Mucosa of descending colon (tissue), 3 donors: Measurements from ENCODE around the gene CBLIF. TPM values are rescaled to one million over a fixed set of nuclear protein-coding genes. Genes with fewer than 3 reads are reported as not detected.

ENCODE experiments used
- ATAC-seq: fragments of 200-7000 bp; cut with Tn5 transposase; one replicate; pipeline ENCODE4 v1.9.1; 2020; ENCODE audit warnings: mild to moderate bottlenecking, moderate library complexity
- DNase-seq, 3 donors: peaks; one replicate each; pipeline ENCODE4 v3.0.0-alpha.2; 2020
- H3K36me3 ChIP-seq: fragments of 200-600 bp; one replicate; pipeline ENCODE4 v1.8.0; 2021; ENCODE audit warnings: low read depth, mild to moderate bottlenecking
- H3K4me1 ChIP-seq: fragments of 200-600 bp; one replicate; pipeline ENCODE4 v1.8.0; 2021; ENCODE audit warnings: low read depth, mild to moderate bottlenecking
- H3K4me3 ChIP-seq: fragments of 200-600 bp; one replicate; pipeline ENCODE4 v1.8.0; 2021; ENCODE audit warnings: mild to moderate bottlenecking
- H3K9me3 ChIP-seq: fragments of 200-600 bp; one replicate; pipeline ENCODE4 v1.8.0; 2021; ENCODE audit warnings: mild to moderate bottlenecking
- CTCF ChIP-seq: fragments of 200-600 bp; IDR thresholded peaks from one replicate; pipeline ENCODE4 v1.8.0; 2022; ENCODE audit warnings: antibody characterized with exemption, mild to moderate bottlenecking
- intact Hi-C, 2 donors: fragments of 100-400 bp; cut with DNase I in 1 of 2; cut with micrococcal nuclease in 1 of 2; formaldehyde crosslinking; loops; one replicate each; pipeline versions ENCODE4 v1.11.0 to v1.11.1; 2022; cut with DNase I, micrococcal nuclease
- total RNA-seq, 3 donors: library from RNA; stranded (reverse); fragmentation: NEBNext Ultra II Directional in 2 of 3; extraction: Animal tissue kit (Norgen Biotek cat#: 25700) in 2 of 3; gene quantifications; one replicate each; pipeline versions ENCODE4 v1.2.1 to v1.2.4, GENCODE V29; 2021 to 2023
- donor health status: DM: no; HTN: no; CAD: no; lungs with moderate emphysema.
- donor health status: DM: no; HTN: no; CAD: no.
- donor health status: DM: no; HTN: yes; CAD: no.

The CBLIF gene
- total RNA-seq, 3 donors from 2014 or later = 0.49 to 0.63 TPM; not detected in 1

DNA sequence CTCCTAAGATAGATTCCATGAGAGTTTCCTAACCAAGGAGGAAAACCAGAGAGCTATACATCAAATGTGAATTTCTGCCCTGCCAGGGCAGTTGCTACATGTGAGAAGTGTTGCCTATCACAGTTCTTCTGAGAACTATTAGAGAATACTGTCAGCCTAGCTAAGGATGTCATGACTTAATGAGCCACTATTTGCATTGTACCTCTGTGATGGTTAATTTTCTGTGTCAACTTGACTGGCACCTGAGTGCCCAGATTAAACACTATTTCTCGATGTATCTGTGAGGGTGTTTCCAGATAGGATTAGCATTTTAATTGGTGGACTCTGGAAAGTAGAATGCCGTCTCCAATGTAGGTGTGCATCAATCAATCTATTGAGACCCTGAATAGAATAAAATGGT, 22.6 kb upstream of the CBLIF start:
- no peak for DNase-seq
- ATAC-seq = no peak
- H3K9me3 ChIP-seq = no peaks in the 10 kb centered on the region
- no peaks in the 10 kb centered on the region for H3K36me3 ChIP-seq
- H3K4me1 ChIP-seq = no peaks in the 10 kb centered on the region
- no peak for TF ChIP-seq CTCF
- no peak overlapping the region for H3K4me3 ChIP-seq
- intact Hi-C loops = no loop called here

DNA sequence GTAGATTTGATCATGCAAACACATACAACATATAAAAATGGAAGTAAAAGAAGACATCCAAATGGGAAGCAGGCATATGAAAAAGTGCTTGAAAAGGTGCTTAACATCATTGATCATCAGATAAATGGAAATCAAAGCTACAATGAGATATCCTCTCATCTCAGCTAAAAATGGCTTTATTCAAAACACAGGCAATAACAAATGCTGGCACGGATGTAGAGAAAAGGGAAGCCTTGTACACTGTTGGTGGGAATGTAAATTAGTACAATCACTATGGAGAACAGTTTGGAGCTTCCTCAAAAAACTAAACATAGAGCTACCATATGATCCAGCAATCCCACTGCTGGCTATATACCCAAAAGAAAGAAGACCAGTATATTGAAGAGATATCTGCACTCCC, 21.5 kb upstream of the CBLIF start:
- Histone ChIP-seq H3K36me3 (no peaks in the 10 kb centered on the region), H3K9me3 (no peaks in the 10 kb centered on the region), H3K4me3 (no peak overlapping the region), H3K4me1 (no peaks in the 10 kb centered on the region)
- TF ChIP-seq CTCF = no peak
- intact Hi-C loops = no loop called here
- no peak for DNase-seq
- ATAC-seq = no peak

GRCh38 chr11:59866397-59866796, 21.1 kb upstream of the CBLIF start, which contains the start of gene TCN1:
Gene TCN1 (minus strand): TSS chr11:59866487. CDS start chr11:59866470, 17 bp downstream.
- intact Hi-C loops = no loop called here
- no peak for DNase-seq
- no peak for TF ChIP-seq CTCF
- Histone ChIP-seq H3K4me3 (no peak within 1 kb of the TSS), H3K4me1 (no peaks in the 10 kb centered on the region), H3K9me3 (no peaks in the 10 kb centered on the region), H3K36me3 (no peaks in the 10 kb centered on the region)
- ATAC-seq = peak; percentile 72

- no peak overlapping the region for H3K4me3 ChIP-seq
- H3K36me3 ChIP-seq = no peaks in the 10 kb centered on the region
- DNase-seq (no peak), ATAC-seq (no peak)
- no peaks in the 10 kb centered on the region for H3K9me3 ChIP-seq
- H3K4me1 ChIP-seq = no peaks in the 10 kb centered on the region
- intact Hi-C loops = no loop called here
- no peak for TF ChIP-seq CTCF
Observed at GRCh38 chr11:59865031-59865430, 19.7 kb upstream of the CBLIF start.

DNA sequence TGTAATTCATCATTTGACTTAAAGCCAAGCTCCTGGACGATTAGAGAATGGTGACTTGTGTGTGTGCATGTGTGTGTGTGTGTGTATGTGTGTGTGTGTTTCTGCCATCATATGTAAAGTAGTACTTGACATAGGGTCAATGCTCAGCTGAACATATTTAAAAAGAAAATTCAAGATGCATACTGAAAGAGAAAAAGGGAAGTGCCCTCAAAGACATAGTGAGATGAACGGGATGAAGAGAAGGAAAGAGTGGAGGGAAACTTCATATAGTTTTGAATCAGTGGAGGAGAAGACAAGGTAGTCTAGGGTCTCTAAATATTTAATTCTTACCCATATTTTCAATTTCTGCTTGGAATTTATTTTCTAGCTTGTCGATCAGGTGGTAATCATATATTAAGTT, 17.0 kb upstream of the CBLIF start:
- TF ChIP-seq CTCF = no peak
- intact Hi-C loops = no loop called here
- Histone ChIP-seq H3K4me1 (no peaks in the 10 kb centered on the region), H3K4me3 (no peak overlapping the region), H3K36me3 (no peaks in the 10 kb centered on the region), H3K9me3 (no peaks in the 10 kb centered on the region)
- no peak for ATAC-seq
- DNase-seq = no peak

- H3K9me3 ChIP-seq = no peaks in the 10 kb centered on the region
- no peaks in the 10 kb centered on the region for H3K4me1 ChIP-seq
- H3K4me3 ChIP-seq = no peak overlapping the region
- DNase-seq (no peak), ATAC-seq (no peak)
- intact Hi-C loops = no loop called here
- H3K36me3 ChIP-seq = no peaks in the 10 kb centered on the region
- TF ChIP-seq CTCF = no peak
Observed at GRCh38 chr11:59859673-59860072, 14.4 kb upstream of the CBLIF start.
